AG04450 (cell line): Measurements from ENCODE around the gene MACROD2. TPM values are rescaled to one million over a fixed set of nuclear protein-coding genes. Genes with fewer than 3 reads are reported as not detected.
"Not testable (repeated sequence)": the region's sequence is repeated elsewhere in the genome, so short reads cannot be mapped to it uniquely, and the experiment has no call there.

Experiments
- CTCF ChIA-PET: fragments of 300-600, 350-600 bp; formaldehyde crosslinking; extraction: SDS; loops from one replicate; lab custom pipeline; 2022; ENCODE audit warnings: antibody characterized with exemption, inconsistent platforms; lab: Charles Lee
- POLR2A ChIA-PET: fragments of 350-600 bp; formaldehyde crosslinking; extraction: SDS; loops from one replicate; lab custom pipeline; 2021; ENCODE audit warnings: antibody characterized with exemption, inconsistent platforms; lab: Yijun Ruan, JAX
- DNase-seq: peaks from one replicate; pipeline ENCODE4 v3.0.0-alpha.2; 2011; ENCODE audit warnings: low read depth, low spot score
- H3K27ac ChIP-seq: one replicate; pipeline ENCODE4 v1.5.1; 2012; ENCODE audit warnings: low read depth, low read length, control low read depth
- H3K27me3 ChIP-seq: one replicate; pipeline ENCODE4 v1.6.0; 2012; ENCODE audit warnings: low read length; ENCODE audit not compliant: control insufficient read depth, insufficient read depth
- H3K4me3 ChIP-seq: 2 replicates; pipeline ENCODE4 v1.5.1; 2011; ENCODE audit warnings: mild to moderate bottlenecking, low read depth, low read length, control low read depth
- H3K9me3 ChIP-seq: 2 replicates; pipeline ENCODE4 v1.5.1; 2012; ENCODE audit warnings: low read length; ENCODE audit not compliant: control insufficient read depth, insufficient read depth
- CTCF ChIP-seq: IDR thresholded peaks from 2 replicates; pipeline ENCODE4 v1.5.1; 2011; ENCODE audit warnings: low read depth, low read length, control low read depth, inconsistent platforms
- polyA plus RNA-seq: library from polyadenylated mRNA; depleted of rRNA; stranded (reverse); fragments of >200 nt; gene quantifications from 2 replicates; pipeline ENCODE4 v1.2.3, GENCODE V29; 2011

The MACROD2 gene
- polyA plus RNA-seq, 1 experiment: 0.02 TPM

- no peak overlapping the region for H3K27ac ChIP-seq
- DNase-seq: no peak
- no peak for TF ChIP-seq CTCF
- H3K27me3 ChIP-seq: no peaks in the 10 kb centered on the region
- ChIA-PET POLR2A (no interaction called here), CTCF (interaction anchor here (1.0 to 2.0 kb wide), 2 partner anchors 72 to 77 kb away, joined by 3 to 6 read pairs; no protein-coding TSS in a partner anchor)
- H3K9me3 ChIP-seq: peaks cover 3% of the 10 kb centered on the region; the same call in 1 of the 2 replicates
- no peak overlapping the region for H3K4me3 ChIP-seq
These were observed 270.9 kb downstream of the MACROD2 start for GRCh38 chr20:14266246-14266645.

- H3K27ac ChIP-seq, DNase-seq, H3K4me3 ChIP-seq, POLR2A ChIA-PET, H3K27me3 ChIP-seq, H3K9me3 ChIP-seq: not testable (repeated sequence)
- CTCF ChIA-PET: interaction anchor here (0.7 kb wide), 1 partner anchor 67 kb away, joined by 10 read pairs; no protein-coding TSS in a partner anchor
These were observed 275.4 kb downstream of the MACROD2 start for GRCh38 chr20:14270751-14271150.

DNA sequence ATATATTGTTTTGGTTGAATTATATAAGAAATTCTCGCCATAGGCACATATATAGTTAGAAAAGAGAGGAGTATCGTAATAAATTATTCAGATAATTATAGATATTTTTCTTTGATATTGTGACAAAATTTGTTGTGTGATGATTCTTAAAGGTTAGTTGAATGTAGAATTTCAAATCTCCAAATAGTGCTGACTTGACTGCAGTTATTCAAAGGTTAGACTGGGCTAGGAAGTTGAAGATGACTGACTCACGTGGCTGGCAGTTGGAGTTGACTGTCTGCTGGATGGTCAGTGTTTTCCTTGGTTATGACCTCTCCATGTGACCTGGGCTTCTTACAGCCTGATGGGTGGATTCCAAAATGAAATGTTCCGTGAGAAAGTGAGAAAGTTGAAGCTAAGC, 286.8 kb downstream of the MACROD2 start:
- TF ChIP-seq CTCF: no peak
- ChIA-PET POLR2A (no interaction called here), CTCF (no interaction called here)
- H3K27ac ChIP-seq: no peak overlapping the region
- no peak overlapping the region for H3K4me3 ChIP-seq
- no peaks in the 10 kb centered on the region for H3K9me3 ChIP-seq
- no peak for DNase-seq
- H3K27me3 ChIP-seq: no peaks in the 10 kb centered on the region

DNA sequence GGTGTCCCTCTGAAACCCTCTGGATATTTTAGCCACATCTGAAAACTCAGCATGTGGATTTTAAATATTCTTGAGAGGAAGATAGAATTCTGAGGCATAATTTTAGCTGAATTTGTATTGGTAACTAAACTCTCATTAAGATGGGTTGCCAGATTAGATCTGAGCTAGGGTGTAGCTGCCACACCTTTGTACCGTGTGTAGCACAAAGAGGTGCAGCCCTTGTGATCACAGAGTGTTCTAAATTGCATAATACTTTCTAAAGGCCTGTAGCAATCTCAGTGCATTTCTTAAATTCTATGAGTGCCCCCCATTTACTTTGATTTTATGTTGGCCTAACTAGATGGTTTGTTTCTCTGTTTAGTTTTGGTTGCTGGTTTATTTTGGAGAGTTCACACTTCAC, 289.1 kb downstream of the MACROD2 start:
- TF ChIP-seq CTCF: no peak
- POLR2A ChIA-PET: no interaction called here
- Histone ChIP-seq H3K27me3 (no peaks in the 10 kb centered on the region), H3K4me3 (no peak overlapping the region), H3K27ac (no peak overlapping the region), H3K9me3 (no peaks in the 10 kb centered on the region)
- no peak for DNase-seq
- CTCF ChIA-PET: no interaction called here

- H3K9me3 ChIP-seq: no peaks in the 10 kb centered on the region
- H3K27ac ChIP-seq: no peak overlapping the region
- DNase-seq: no peak
- H3K27me3 ChIP-seq: no peaks in the 10 kb centered on the region
- ChIA-PET CTCF (no interaction called here), POLR2A (no interaction called here)
- H3K4me3 ChIP-seq: no peak overlapping the region
- no peak for TF ChIP-seq CTCF
These were observed 293.3 kb downstream of the MACROD2 start for GRCh38 chr20:14288341-14289330.
